HG03280 (cell line): ENCODE measurements around the gene FBRSL1.
A peak's percentile ranks its signal among the peaks of the same experiment; 100 is the strongest.
"Not testable (repeated sequence)": the region's sequence is repeated elsewhere in the genome, so short reads cannot be mapped to it uniquely, and the experiment has no call there.

ENCODE experiments used
- ATAC-seq: cut with Tn5 transposase; IDR thresholded peaks from one replicate; pipeline ENCODE4 v1.9.1; 2021; ENCODE audit warnings: mild to moderate bottlenecking, moderate library complexity; ENCODE audit not compliant: unreplicated experiment

FBRSL1 gene

DNA sequence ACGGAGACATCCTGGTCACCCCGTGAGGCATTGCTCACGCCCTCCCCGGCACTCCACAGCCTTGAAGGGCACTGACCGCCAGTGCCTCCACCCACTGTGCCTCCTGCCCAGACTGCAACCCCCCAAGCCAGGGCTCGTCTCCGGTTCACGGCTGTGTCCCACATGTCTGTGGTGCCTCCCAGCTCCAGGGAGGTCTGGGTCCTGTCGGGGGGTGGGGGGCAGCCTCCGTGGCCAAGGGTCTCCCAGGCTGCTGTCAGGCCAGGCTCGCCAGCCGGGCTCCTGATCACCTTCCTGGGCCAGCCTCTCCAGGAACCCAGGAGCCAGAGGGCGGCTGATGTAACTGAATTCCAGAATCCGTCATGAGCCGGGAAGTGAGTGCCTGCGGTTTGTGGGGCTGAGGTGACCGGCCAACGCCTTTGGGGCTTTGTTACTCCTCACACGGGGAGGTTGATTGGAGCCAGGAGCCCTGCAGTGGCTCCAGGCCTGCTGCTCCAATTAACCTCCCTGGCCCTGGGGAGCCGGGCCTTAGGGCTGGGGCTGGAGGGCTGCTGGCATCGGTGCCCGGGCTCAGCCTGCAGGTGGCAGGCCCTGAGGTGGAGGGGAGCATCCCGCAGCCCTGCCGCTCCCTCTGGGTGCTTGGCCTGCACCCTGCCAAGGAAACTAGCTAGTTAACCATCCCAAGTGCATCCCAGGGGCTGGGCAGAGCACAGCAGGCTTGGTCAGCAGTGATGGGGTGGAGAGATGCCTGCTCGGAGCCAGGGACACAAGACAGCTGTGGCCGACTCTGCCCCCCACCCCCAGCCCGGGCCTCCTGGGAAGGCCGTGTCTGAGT lies 36.4 kb upstream of the FBRSL1 start:
- ATAC-seq = no peak

DNA sequence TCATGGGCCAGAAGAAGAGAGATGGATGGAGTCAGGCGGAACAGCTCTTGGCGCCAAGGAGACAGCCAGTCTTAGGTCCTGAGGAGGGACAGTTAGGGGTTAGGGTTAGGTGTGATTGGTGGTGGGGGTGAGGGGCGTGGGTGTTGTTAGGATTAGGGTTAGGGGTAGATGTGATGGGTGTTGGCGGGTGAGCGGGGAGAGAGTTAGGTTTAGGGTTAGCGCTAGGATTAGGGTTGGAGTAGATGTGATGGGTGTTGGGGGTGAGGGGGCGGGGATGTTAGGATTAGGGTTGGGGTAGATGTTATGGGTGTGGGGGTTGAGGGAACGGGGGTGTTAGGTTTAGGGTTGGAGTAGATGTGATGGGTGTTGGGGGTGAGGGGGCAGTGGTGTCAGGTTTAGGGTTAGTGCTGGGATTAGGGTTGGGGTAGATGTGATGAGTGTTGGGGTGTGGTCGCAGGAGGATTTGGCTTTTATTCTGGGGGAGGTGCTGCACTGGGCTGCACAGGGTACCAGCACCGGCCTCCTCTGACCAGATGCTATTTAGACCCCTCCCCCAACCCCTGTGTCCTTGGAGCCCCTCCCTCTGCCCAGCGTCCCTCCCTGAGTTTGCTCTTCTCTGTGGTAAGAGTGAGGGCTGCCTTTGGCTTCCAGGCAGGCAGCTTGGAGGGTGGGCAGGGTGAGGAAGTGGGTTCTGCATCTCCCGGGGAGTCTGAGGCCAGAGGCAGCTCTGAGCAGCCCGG lies 35.6 kb upstream of the FBRSL1 start:
- ATAC-seq = no peak

GRCh38 chr12:132454933-132455418 lies 35.0 kb upstream of the FBRSL1 start:
- ATAC-seq = no peak

GRCh38 chr12:132455565-132455964 lies 34.4 kb upstream of the FBRSL1 start:
- ATAC-seq = no peak

GRCh38 chr12:132456186-132456943 lies 33.6 kb upstream of the FBRSL1 start:
- no peak for ATAC-seq

- ATAC-seq = no peak
These were observed 32.9 kb upstream of the FBRSL1 start for GRCh38 chr12:132456944-132457495.

GRCh38 chr12:132458441-132458840 lies 31.5 kb upstream of the FBRSL1 start:
- ATAC-seq = no peak

DNA sequence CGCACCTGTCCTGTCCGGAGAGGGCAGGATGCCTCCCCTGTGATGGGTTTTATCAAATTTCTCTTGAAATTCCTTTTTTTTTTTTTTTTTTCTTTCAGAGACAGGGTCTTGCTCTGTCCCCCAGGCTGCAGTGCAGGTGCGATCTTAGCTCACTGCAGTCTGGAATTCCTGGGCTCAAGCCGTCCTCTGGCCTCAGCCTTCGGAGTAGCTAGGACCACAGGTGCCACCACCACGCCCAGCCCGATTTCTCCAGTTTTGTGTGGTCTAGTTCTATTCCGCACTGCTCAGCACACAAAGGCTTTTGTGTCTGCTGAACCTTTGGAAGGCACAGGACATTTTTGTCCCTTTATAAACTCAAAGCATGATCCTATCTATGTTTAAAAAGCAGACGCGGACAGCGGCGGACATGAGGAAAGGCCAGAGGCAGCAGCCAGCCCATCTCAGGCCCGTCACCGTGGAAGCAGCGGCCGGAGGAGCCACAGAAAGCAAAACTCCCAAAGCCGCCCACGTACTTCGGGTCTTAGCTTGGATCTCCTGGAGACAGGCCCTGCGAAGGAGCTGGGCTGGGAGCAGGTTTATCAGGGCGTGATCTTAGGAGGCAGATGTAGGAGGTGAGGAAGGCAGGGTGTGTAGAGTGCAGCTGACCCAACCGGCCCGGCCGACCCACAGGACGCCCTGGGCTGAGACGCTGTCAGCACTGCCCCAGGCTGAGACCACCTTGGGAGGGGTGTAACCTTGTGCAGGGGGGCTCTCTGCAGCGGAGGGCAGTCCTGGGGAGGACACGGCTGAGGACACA lies 30.9 kb upstream of the FBRSL1 start:
- no peak for ATAC-seq

DNA sequence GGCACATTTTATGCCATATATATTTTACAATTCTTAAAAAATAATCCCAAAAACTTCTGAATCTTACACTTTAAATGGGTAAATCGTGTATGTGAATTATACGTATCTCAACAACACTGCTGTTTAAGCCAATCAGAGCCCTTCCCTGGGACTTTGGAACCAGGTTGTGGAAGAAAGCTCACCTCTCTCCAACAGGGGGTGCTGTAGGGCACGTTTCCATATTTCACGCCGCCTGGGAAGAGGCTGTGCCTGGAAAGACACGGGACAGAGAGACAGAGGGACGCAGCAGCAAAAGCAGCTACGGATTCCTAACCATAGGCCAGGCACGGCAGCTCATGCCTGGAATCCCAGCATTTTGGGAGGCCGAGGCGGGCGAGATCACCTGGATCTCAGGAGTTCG lies 29.4 kb upstream of the FBRSL1 start:
- ATAC-seq = no peak

DNA sequence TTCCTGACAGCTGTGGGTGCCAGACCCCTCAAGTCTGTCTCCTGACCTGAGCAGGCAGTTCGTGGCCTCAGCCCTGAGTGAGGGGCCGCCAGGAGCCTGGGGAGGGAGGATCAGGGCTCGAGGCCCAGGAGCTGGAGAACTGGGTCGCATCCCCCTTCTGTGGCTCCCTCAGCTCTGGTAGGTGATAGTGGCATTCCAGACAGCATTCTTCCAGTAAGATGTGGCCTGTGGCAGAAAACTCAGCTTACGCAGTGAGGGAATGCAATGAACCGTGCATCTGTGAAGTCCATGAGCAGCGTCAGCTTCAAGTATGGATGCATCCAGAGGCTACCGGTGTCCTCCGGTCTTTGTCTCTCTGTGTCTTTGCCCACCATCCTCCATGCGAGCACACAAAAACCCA lies 28.4 kb upstream of the FBRSL1 start:
- ATAC-seq = no peak

DNA sequence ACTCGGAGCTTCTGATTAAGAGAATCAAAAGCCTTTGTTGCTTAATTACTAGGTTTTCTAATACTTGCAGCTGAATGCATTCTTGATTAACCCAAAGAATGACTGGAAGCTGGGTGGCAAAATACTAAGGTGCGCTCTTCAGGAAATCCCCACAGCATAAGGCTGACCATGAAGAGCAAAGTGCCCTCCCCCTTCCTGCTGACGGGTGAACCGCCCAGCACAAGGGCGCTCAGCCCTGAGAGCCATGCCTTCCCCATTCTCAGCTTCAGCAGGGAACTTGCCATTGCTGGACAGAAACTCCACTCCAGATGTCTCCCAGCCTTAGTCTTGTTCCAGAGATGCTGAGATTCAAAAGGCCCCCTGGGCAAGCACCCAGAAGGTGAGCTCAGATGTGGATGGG lies 27.2 kb upstream of the FBRSL1 start:
- ATAC-seq = no peak

DNA sequence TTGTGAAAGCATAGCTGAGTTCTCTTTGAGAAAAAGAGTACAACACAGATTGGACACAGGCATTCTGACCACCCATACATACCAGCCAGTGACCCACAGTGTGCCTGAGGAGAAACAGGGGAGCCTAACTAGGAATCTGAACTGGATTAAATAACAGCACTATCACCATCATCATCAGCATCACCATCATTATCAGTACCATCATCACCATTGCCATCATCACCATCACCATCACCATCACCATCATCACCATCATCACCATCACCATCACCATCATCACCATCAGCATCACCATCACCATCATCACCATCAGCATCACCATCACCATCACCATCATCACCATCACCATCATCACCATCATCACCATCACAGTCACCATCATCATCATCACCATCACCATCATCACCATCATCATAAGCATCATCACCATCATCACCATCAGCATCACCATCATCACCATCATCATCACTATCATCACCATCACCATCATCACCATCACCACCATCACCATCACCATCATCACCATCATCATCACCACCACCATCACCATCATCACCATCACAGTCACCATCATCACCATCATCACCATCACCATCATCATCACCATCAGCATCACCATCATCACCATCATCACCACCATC lies 26.5 kb upstream of the FBRSL1 start:
- ATAC-seq = not testable (repeated sequence)

GRCh38 chr12:132464304-132464703 lies 25.6 kb upstream of the FBRSL1 start:
- not testable (repeated sequence) for ATAC-seq

DNA sequence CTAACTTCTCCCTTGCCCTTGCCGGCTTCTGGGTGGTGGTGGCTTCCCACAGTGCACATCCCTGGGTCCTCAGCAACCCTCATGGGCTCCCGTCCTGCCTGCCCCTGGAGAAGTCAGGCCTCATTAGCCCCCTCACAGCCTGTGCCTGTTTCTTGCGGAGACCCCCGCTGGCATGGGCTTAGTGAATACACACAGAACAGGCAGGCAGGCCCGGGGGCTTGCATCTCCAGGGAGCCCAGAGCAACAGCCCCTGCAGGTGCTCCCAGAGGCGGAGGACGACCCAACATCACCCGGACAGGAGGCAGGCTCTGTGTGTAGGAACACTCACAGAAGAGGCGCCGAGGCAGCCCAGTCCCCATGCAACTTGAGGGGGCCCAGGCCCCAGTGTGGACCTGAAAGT lies 25.1 kb upstream of the FBRSL1 start:
- no peak for ATAC-seq

DNA sequence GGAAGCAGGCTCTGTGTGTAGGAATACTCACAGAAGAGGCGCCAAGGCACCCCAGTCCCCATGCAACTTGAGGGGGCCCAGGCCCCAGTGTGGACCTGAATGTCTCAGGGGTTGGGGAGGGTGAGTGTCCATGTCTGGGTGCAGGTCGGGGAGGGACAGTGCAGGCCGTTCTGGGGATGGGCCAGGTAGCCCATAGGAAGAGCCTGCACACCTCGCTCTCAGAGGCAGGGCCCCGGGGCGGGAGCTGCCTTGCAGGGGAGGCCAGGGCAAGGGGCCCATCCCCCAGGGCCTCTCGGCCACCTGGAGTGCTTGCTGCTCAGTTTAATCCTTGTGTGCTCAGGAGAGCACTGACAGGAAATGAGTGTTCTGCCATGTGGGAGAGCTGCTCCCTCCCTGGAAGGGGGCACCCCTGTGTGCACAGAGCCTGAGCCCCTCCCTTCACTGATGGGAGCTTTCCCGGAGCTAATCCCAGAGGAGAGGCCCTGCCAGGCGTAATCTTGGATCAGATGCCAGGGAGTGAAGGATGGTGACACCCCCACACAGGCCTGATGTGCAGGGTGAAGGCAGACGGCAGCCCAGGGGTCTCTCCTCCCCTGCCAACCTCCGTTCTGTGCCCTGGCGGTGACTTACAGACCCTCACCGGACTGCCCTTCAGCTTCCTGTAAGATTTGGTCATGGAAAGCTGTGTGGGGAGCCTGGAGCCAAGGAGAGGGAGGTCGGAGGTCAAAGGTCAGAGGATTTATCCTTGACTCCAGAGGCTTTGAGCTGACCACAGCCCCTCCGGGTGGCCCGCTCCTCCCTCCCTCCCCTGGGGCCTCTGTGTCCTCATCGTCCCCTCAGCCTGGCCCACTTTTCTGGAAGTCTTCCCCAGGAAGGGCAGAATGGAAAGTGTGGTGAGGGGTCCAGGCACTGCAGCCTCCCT lies 24.4 kb upstream of the FBRSL1 start:
- ATAC-seq = no peak

GRCh38 chr12:132466241-132467201 lies 23.4 kb upstream of the FBRSL1 start:
- ATAC-seq = no peak

GRCh38 chr12:132467511-132467910 lies 22.4 kb upstream of the FBRSL1 start:
- no peak for ATAC-seq

- peak; percentile 38 for ATAC-seq
These were observed 20.5 kb upstream of the FBRSL1 start for GRCh38 chr12:132469423-132469822.
